Mesodermal cell (in vitro differentiated cells): Measurements from ENCODE around the gene DEPDC5.

Experiments
- H3K27ac ChIP-seq: 2 replicates; pipeline ENCODE4 v1.7.0; 2013; ENCODE audit warnings: mild to moderate bottlenecking, low read depth, low read length, moderate library complexity; ENCODE audit not compliant: severe bottlenecking
- H3K36me3 ChIP-seq: 2 replicates; pipeline ENCODE4 v1.7.1; 2013; ENCODE audit warnings: mild to moderate bottlenecking, low read length, moderate library complexity; ENCODE audit not compliant: control insufficient read depth, insufficient read depth
- H3K4me1 ChIP-seq: one replicate; pipeline ENCODE4 v1.7.1; 2013; ENCODE audit warnings: mild to moderate bottlenecking, low read length; ENCODE audit not compliant: insufficient read depth, control insufficient read depth, poor library complexity, severe bottlenecking
- H3K4me3 ChIP-seq: 2 replicates; pipeline ENCODE4 v1.7.0; 2013; ENCODE audit warnings: low read length, control low read depth, mild to moderate bottlenecking; ENCODE audit not compliant: insufficient read depth, poor library complexity, severe bottlenecking; ENCODE audit errors: extremely low read depth
- H3K9me3 ChIP-seq: 2 replicates; pipeline ENCODE4 v1.7.1; 2013; ENCODE audit warnings: mild to moderate bottlenecking, low read length, moderate library complexity; ENCODE audit not compliant: control insufficient read depth
- WGBS, 2 experiments: methylation state at CpG; one replicate each; pipeline ENCODE4 v1.1.5; 2013; ENCODE audit warnings: missing lambda C conversion rate in 2 of 2; ENCODE audit not compliant: insufficient coverage in 2 of 2; 5-methylcytosine and 5-hydroxymethylcytosine counted together

The DEPDC5 gene

DNA sequence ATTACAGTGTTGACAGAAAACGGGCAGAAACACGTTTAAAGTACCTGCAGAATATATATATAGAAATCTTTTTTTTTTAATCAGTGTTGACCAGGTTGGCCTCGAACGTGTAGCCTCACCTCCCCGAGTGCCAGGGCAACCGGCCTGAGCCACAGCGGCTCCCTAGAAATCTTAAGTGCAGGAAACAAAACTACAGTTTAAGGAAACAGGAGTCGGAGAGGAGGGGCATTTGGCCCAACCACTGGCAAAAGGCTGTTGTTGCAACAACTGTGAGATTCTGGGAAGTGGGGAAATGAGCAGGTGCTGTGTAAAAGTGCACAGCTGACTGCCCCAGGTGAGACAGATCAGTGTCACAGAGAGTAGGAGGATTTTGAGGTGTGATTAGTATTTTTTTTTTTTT lies 194.2 kb downstream of the DEPDC5 start:
- 97 to 100% methylated on average over 6 of the region's 8 CpGs for WGBS, 2 experiments
- H3K27ac ChIP-seq, result no peak overlapping the region

DNA sequence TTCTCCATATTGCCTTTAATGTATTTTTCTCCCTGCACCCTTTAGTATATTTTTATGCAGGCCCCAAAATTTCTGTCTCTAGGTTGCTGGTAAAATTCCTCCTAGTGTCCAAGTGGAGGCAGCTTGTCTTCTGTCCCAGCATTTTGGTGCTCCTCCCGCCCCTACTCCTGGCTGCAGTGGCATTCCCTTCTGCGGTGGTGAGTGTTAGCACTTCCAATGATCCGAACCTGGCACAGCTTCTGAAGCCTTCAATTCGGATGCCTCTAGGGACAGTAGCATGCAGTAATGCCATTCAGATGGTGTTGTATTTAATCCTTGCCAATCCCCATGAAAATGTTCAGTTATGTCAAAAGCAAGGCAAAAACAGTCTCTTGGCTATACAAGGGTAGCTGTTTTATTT lies 196.4 kb downstream of the DEPDC5 start:
- Histone ChIP-seq H3K36me3 (peaks cover 83% of the 10 kb centered on the region), H3K27ac (no peak overlapping the region), H3K9me3 (no peaks in the 10 kb centered on the region), H3K4me3 (no peak overlapping the region), H3K4me1 (peaks cover 34% of the 10 kb centered on the region)
- WGBS, 2 experiments, result 79 to 82% methylated on average over 4 of the region's 4 CpGs

More for the DNA sequence above, 194.2 kb downstream of the DEPDC5 start:
- Histone ChIP-seq H3K9me3 (no peaks in the 10 kb centered on the region), H3K36me3 (peaks cover 62% of the 10 kb centered on the region), H3K4me1 (peaks cover 37% of the 10 kb centered on the region), H3K4me3 (no peak overlapping the region)

- Histone ChIP-seq H3K27ac (no peak overlapping the region), H3K9me3 (no peaks in the 10 kb centered on the region), H3K4me1 (peaks cover 31% of the 10 kb centered on the region), H3K36me3 (peaks cover 86% of the 10 kb centered on the region), H3K4me3 (no peak overlapping the region)
- WGBS, 2 experiments, result 88 to 91% methylated on average over 5 of the region's 8 CpGs
Observed at GRCh38 chr22:31951194-31952093, 197.6 kb downstream of the DEPDC5 start.

DNA sequence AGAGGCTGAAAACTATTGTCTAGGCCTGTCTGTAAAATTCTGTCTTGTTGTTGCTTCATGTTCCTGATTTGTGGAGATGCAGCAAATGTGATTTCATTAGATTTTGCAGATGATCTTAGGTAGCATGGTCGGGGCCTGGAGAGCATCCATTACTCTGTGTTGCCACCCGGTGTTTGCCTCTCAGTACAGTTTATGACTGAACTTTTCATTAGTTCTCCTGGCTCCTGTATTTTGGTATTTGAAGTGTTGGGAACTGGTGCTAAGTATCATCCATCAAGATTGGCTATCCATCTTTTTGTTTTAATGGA lies 198.2 kb downstream of the DEPDC5 start:
- H3K27ac ChIP-seq, result no peak overlapping the region
- H3K4me1 ChIP-seq, result peaks cover 25% of the 10 kb centered on the region
- H3K9me3 ChIP-seq, result no peaks in the 10 kb centered on the region
- WGBS, 2 experiments, result 83% methylated on average over 2 of the region's 2 CpGs; no CpG with 5 or more reads in 1 of the 2 experiments
- no peak overlapping the region for H3K4me3 ChIP-seq
- peaks cover 86% of the 10 kb centered on the region for H3K36me3 ChIP-seq

DNA sequence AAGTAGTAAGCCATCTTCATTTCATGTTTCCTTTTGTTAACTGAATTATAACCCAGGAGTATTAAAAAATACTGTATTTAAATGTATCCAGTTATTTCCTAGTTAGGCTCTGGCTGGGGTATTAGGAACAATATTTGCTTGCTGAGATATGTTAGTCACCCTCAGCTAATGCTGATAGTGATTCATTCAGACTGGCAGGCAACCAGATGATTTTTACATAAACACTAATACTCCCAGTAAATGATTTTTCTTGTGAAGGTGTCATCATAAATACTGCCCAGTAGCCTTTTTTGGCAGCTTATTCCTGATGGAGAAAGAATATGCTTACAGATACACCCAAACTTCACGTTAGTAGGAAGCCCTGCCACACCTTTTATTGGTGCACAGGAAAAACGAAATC lies 198.7 kb downstream of the DEPDC5 start:
- Histone ChIP-seq H3K4me1 (peaks cover 22% of the 10 kb centered on the region), H3K36me3 (peaks cover 86% of the 10 kb centered on the region), H3K4me3 (no peak overlapping the region), H3K9me3 (no peaks in the 10 kb centered on the region), H3K27ac (no peak overlapping the region)
- 88% methylated on average over 1 to 2 of the region's 2 CpGs for WGBS, 2 experiments

- peaks cover 86% of the 10 kb centered on the region for H3K36me3 ChIP-seq
- peak overlapping the region; percentile 10 for H3K27ac ChIP-seq
- no peaks in the 10 kb centered on the region for H3K9me3 ChIP-seq
- peaks cover 18% of the 10 kb centered on the region for H3K4me1 ChIP-seq
- no peak overlapping the region for H3K4me3 ChIP-seq
- 92 to 100% methylated on average over 2 of the region's 3 CpGs for WGBS, 2 experiments
Observed at GRCh38 chr22:31953261-31953660, 199.4 kb downstream of the DEPDC5 start.

GRCh38 chr22:31954535-31955523 lies 201.0 kb downstream of the DEPDC5 start:
- Histone ChIP-seq H3K4me1 (peaks cover 17% of the 10 kb centered on the region), H3K4me3 (no peak overlapping the region), H3K9me3 (no peaks in the 10 kb centered on the region), H3K36me3 (peaks cover 74% of the 10 kb centered on the region), H3K27ac (no peak overlapping the region)
- WGBS, 2 experiments, result 96 to 98% methylated on average over 8 of the region's 11 CpGs

DNA sequence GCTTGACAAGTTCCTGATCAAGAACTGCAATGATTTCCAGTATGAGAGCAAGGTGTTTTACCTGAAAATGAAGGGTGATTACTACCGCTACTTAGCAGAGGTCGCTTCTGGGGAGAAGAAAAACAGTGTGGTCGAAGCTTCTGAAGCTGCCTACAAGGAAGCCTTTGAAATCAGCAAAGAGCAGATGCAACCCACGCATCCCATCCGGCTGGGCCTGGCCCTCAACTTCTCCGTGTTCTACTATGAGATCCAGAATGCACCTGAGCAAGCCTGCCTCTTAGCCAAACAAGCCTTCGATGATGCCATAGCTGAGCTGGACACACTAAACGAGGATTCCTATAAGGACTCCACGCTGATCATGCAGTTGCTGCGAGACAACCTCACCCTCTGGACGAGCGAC lies 202.5 kb downstream of the DEPDC5 start:
- H3K27ac ChIP-seq, result no peak overlapping the region
- no peaks in the 10 kb centered on the region for H3K9me3 ChIP-seq
- H3K4me3 ChIP-seq, result no peak overlapping the region
- H3K4me1 ChIP-seq, result peaks cover 14% of the 10 kb centered on the region
- H3K36me3 ChIP-seq, result peaks cover 63% of the 10 kb centered on the region
- 91 to 97% methylated on average over 11 to 12 of the region's 12 CpGs for WGBS, 2 experiments
